Measurements from ENCODE around the gene SYCP3. TPM values are rescaled to one million over a fixed set of nuclear protein-coding genes. Genes with fewer than 3 reads are reported as not detected.

Gene SYCP3
- total RNA-seq, 2 donors from 2014 or later = 0.35 TPM; not detected in 1

DNA sequence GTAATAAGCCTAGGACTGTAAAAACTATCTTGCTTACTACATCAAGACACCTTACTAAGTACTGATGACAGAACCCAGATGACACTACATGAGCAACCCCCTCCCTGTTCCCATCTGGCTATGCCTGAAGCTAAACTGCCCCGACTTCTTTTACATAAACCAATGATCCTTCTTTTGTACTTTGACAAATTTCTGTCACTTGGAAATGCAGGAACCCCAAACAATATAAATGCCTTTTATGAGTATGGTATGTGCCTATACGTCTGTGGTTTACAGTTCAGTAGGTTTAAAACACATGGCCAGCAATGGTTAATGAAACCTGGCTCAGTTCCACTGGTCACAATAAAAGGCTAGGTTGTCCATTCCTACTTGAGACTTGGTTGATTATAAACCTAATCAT, 6.1 kb downstream of the SYCP3 start:
- Histone ChIP-seq H3K36me3 (no peaks in the 10 kb centered on the region), H3K4me3 (no peak overlapping the region), H3K27ac (no peak overlapping the region), H3K9ac (ENCODE audit: low read depth in 2 of 2, low read length in 2 of 2) (no peak overlapping the region), H3K27me3 (no peaks in the 10 kb centered on the region), H3K9me3 (no peaks in the 10 kb centered on the region), H3K4me1 (no peaks in the 10 kb centered on the region)
- DNase-seq = no peak
- intact Hi-C loops (cut with DNase I) = no loop called here
- TF ChIP-seq, protein P1, sequence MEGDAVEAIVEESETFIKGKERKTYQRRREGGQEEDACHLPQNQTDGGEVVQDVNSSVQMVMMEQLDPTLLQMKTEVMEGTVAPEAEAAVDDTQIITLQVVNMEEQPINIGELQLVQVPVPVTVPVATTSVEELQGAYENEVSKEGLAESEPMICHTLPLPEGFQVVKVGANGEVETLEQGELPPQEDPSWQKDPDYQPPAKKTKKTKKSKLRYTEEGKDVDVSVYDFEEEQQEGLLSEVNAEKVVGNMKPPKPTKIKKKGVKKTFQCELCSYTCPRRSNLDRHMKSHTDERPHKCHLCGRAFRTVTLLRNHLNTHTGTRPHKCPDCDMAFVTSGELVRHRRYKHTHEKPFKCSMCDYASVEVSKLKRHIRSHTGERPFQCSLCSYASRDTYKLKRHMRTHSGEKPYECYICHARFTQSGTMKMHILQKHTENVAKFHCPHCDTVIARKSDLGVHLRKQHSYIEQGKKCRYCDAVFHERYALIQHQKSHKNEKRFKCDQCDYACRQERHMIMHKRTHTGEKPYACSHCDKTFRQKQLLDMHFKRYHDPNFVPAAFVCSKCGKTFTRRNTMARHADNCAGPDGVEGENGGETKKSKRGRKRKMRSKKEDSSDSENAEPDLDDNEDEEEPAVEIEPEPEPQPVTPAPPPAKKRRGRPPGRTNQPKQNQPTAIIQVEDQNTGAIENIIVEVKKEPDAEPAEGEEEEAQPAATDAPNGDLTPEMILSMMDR (IDR thresholded peaks at IDR 0.05) = no peak

DNA sequence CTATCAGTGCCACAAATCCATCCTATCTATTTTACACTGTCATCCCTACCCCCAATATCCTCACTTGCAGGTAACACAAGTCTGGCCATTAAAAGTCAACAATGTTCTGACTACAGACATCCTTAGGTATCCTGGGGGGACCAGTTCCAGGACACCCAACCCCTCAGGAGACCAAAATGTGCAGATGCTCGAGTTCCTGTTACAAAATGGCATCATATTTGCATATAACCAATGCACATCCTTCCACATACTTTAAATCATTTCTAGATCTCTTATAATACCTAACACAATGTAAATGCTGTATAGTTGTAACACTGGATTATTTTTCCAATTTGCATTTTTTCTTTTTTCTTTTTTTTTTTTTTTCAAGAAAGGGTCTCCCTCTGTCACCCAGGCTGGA, 6.9 kb downstream of the SYCP3 start:
- H3K36me3 ChIP-seq = no peaks in the 10 kb centered on the region
- H3K4me3 ChIP-seq = no peak overlapping the region
- TF ChIP-seq, protein P1 (IDR thresholded peaks at IDR 0.05) = no peak

DNA sequence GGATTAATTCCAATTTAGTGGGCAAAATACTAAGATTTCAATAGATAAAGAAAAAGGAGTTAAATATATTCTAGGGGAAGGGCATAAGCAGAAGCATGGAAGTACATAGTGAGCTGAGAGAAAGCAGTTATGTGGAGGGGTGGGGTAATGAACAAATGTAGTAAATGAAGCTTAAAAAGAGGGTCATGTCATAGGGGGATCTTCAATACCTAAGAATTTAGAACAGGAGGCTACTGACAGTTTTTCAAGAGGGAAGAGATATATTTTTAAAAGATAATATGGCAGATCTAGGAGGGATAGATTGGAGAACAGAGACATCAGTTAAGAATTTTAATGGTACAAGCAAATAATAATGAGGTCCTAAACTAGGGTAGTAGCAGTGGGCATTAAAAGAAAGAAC, 9.4 kb downstream of the SYCP3 start:
- no peak overlapping the region for H3K9ac ChIP-seq (ENCODE audit: low read depth in 2 of 2, low read length in 2 of 2)
- H3K9me3 ChIP-seq = no peaks in the 10 kb centered on the region
- no peaks in the 10 kb centered on the region for H3K27me3 ChIP-seq
- no peak overlapping the region for H3K27ac ChIP-seq
- DNase-seq = no peak
- TF ChIP-seq, protein P1 (IDR thresholded peaks at IDR 0.05) = no peak
- H3K36me3 ChIP-seq = no peaks in the 10 kb centered on the region
- no peaks in the 10 kb centered on the region for H3K4me1 ChIP-seq
- H3K4me3 ChIP-seq = no peak overlapping the region
- intact Hi-C loops (cut with DNase I) = no loop called here

More for the DNA sequence above, 6.9 kb downstream of the SYCP3 start:
- Histone ChIP-seq H3K27ac (no peak overlapping the region), H3K9ac (ENCODE audit: low read depth in 2 of 2, low read length in 2 of 2) (no peak overlapping the region), H3K4me1 (no peaks in the 10 kb centered on the region), H3K27me3 (no peaks in the 10 kb centered on the region), H3K9me3 (no peaks in the 10 kb centered on the region)
- intact Hi-C loops (cut with DNase I) = no loop called here
- DNase-seq = no peak

DNA sequence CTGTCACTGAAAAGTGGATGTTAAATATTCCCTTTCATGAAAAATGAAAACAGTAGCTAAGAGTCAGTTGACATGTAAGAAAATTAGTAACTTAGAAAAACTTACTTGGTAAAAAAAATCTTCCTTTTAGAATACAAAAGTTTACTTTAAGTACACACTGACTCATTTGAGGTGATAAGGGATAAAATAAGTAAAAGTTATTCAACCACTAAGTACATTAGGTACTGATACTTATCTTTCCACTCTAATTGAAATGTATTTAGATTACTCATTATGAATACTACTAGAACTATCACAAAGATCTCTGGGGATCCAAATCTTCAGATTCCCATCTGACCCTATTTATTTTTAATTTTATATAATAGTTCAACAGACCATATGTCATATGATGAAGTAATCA, 12.2 kb downstream of the SYCP3 start:
- intact Hi-C loops (cut with DNase I) = no loop called here
- H3K36me3 ChIP-seq = no peaks in the 10 kb centered on the region
- no peak for DNase-seq

DNA sequence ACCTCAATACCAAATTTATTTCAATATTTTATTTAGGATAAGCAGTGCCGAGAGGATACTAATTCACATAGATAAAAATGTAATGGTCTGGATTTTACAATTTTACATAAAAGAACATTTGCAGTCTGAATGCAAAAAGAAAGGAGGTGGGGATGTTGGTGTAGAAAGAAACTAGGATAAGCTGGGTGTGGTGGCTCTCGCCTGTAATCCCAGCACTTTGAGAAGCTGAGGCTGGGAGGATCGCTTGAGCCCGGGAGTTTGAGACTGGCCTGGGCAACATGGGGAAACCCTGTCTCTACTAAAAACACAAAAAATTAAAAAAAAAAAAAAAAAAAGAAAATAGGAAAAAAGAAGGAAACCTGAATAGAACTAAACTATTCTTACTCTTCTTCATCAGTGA, 16.9 kb downstream of the SYCP3 start:
- Histone ChIP-seq H3K36me3 (no peaks in the 10 kb centered on the region), H3K9ac (ENCODE audit: low read depth in 2 of 2, low read length in 2 of 2) (no peak overlapping the region), H3K27ac (no peak overlapping the region), H3K4me3 (no peak overlapping the region), H3K27me3 (no peaks in the 10 kb centered on the region), H3K4me1 (no peaks in the 10 kb centered on the region), H3K9me3 (no peaks in the 10 kb centered on the region)
- TF ChIP-seq, protein P1 (IDR thresholded peaks at IDR 0.05) = no peak
- intact Hi-C loops (cut with DNase I) = no loop called here
- DNase-seq = no peak

More for the DNA sequence above, 12.2 kb downstream of the SYCP3 start:
- H3K4me3 ChIP-seq = no peak overlapping the region
- no peaks in the 10 kb centered on the region for H3K9me3 ChIP-seq
- TF ChIP-seq, protein P1 (IDR thresholded peaks at IDR 0.05) = no peak
- H3K27ac ChIP-seq = no peak overlapping the region
- H3K9ac ChIP-seq (ENCODE audit: low read depth in 2 of 2, low read length in 2 of 2) = no peak overlapping the region
- no peaks in the 10 kb centered on the region for H3K4me1 ChIP-seq
- no peaks in the 10 kb centered on the region for H3K27me3 ChIP-seq

DNA sequence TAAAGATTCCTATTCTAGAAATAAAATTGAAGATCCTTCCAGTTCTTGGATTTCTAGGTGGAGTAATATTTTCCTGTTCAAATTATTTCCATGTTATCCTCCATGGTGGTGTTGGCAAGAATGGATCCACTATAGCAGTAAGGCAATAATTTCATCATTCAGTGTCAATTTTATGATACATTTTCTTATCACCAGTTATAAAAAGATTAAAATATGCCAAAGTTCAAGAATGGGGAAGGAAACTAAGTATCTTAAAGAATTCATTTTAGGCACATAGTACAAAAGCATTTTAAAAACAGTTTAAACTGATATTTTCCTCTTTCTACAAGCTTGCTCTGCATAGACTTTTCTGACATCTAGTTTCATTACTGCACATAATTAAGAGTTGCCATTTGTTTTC, 19.1 kb downstream of the SYCP3 start:
- Histone ChIP-seq H3K9ac (ENCODE audit: low read depth in 2 of 2, low read length in 2 of 2) (no peak overlapping the region), H3K4me3 (no peak overlapping the region), H3K27ac (no peak overlapping the region), H3K9me3 (no peaks in the 10 kb centered on the region), H3K36me3 (no peaks in the 10 kb centered on the region), H3K27me3 (no peaks in the 10 kb centered on the region), H3K4me1 (no peaks in the 10 kb centered on the region)
- TF ChIP-seq, protein P1 (IDR thresholded peaks at IDR 0.05) = no peak
- intact Hi-C loops (cut with DNase I) = no loop called here
- DNase-seq = no peak

Measured in colonic mucosa (tissue), 4 donors.